ENCODE data around the gene TSPAN9. TPM values are rescaled to one million over a fixed set of nuclear protein-coding genes. Genes with fewer than 3 reads are reported as not detected.

TSPAN9 gene
- total RNA-seq, 8 experiments from 2014 or later: 7.9 to 35.6 (median 13.5) TPM

DNA sequence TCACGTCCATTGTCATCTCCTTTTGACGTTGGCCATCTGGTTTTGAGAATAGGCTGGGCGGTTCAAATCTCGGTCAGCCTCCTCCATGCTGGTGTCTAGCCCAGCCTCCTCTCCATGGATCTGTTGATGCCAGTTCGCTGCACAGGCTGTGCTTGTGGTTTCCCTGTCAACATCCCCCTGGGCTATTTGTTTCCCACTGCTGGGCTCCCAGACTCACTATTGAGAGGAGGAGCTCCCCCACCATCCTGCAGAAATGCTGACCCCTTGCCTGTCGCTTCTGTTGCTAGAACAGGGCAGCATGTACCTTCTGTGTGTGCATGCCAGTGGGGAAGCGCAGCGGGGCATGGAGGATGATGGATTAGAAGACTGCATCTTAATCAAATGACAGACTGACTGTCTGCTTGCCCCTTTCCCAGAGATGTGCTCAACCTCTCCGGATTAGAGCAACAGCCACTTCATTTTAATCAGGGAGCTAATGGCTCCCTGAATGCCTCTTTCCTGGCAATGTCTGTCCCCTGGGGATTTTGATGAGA, 170.5 kb downstream of the TSPAN9 start:
- Histone ChIP-seq H3K27ac (peak overlapping the region in 1 of 2 donors; percentile 19), H3K4me1 (replicated peaks in 1 of 2) (peaks cover 23 to 24% of the 10 kb centered on the region in 2 donors), H3K4me3 (no peak overlapping the region)
- peak in 5 of 8 experiments; percentile 68 to 81 (median 78) for ATAC-seq (replicated peaks in 6 of 8)
- 43 to 100% (median 63%) methylated on average over 1 to 7 of the region's 9 CpGs; no CpG with 5 or more reads in 3 of the 10 experiments for WGBS, 10 experiments
- in situ Hi-C loops (cut with MboI; ENCODE audit: low pct_unique_long_range_greater_than_20kb in 2 of 9, low sequenced_read_pairs in 9 of 9, unreplicated experiment in 9 of 9): no loop called here

DNA sequence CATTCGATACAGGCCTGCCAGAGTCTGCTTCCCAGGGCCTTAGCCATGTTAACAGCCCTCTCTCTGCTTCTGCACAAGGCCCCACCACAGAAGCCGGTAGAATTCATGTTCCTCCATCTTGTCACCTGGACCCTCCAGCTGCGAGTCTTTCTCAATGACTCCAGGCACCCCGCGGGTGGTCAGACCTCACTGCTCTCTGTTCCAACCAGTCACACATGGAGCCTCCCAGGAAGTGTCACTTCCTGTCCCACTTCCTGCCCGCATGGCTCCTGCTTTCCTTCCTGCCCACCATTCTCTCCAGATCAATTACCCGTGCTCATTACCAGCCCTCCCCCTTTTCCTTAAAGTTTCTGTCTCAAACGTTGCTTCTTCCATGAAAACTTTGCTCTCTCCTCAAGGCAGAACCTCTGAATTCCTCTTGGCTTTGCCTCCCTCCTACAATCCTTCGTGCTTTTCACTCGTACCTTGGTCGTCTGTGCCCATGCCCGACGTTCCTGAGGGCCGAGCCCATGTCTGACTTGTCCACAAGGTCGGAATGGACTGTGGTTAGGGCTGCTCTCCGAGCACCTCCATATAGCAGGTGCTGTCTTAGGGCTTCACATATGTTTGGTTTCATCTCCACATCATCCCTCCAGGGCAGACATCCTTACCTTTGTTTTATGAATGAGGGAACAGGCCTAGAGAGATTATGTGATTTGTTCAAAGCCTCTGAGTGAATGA, 172.1 kb downstream of the TSPAN9 start:
- ATAC-seq (replicated peaks in 6 of 8): no peak
- WGBS, 10 experiments: 78 to 100% (median 89%) methylated on average over 2 to 15 of the region's 16 CpGs; no CpG with 5 or more reads in 2 of the 10 experiments
- Histone ChIP-seq H3K27ac (no peak overlapping the region), H3K4me3 (no peak overlapping the region), H3K4me1 (replicated peaks in 1 of 2) (peaks cover 34 to 37% of the 10 kb centered on the region in 2 donors)
- in situ Hi-C loops (cut with MboI; ENCODE audit: low pct_unique_long_range_greater_than_20kb in 2 of 9, low sequenced_read_pairs in 9 of 9, unreplicated experiment in 9 of 9): no loop called here

DNA sequence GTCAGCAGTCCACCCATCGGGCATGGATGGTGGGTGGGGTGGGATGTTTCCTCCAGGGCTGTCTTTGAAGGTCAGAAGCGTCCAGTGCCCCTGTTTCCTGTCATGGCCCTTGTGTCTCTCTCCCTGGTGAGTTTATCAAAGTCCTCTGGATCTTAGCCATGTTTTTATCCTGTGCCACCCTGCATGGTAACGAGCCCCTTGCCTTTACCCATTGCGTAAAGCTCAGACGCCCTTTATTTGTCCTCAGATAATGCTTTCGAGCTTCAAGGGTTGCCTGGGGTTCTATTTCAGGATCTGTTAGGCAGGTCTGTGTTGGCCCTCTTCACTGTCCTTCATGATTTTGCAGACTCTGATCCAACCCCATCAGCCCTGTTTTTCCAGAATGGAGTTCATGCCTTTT, 172.9 kb downstream of the TSPAN9 start:
- in situ Hi-C loops (cut with MboI; ENCODE audit: low pct_unique_long_range_greater_than_20kb in 2 of 9, low sequenced_read_pairs in 9 of 9, unreplicated experiment in 9 of 9): loop anchor here in 1 of 9 experiments (25.0 kb wide), 1 partner anchor 113 kb away; no protein-coding TSS in a partner anchor
- WGBS, 10 experiments: 80 to 100% (median 91%) methylated on average over 1 to 5 of the region's 6 CpGs; no CpG with 5 or more reads in 3 of the 10 experiments
- H3K4me1 ChIP-seq (replicated peaks in 1 of 2): peaks cover 42 to 45% of the 10 kb centered on the region in 2 donors
- H3K27ac ChIP-seq: no peak overlapping the region
- ATAC-seq (replicated peaks in 6 of 8): no peak
- H3K4me3 ChIP-seq: no peak overlapping the region

DNA sequence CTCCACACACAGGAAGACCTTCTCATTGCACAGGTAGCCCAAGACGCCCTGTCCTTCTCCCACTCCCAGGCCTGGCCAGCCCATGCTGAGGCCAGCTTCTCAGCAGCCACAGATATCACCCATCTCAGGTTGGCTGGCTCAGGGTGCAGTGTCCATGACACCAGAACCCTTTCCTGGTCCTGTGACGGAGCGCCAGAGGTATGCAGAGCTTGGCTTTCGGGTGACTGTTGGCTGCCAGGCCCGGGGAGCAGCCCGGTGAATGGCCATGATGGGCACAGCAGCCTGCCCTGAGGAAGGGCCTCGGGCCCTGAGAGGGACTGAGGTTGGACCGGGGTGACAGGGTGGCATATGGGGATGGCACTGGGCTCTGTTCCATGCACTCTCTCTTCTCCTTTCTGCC, 173.4 kb downstream of the TSPAN9 start:
- in situ Hi-C loops (cut with MboI; ENCODE audit: low pct_unique_long_range_greater_than_20kb in 2 of 9, low sequenced_read_pairs in 9 of 9, unreplicated experiment in 9 of 9): loop anchor here in 1 of 9 experiments (25.0 kb wide), 1 partner anchor 113 kb away; no protein-coding TSS in a partner anchor
- H3K27ac ChIP-seq: no peak overlapping the region

DNA sequence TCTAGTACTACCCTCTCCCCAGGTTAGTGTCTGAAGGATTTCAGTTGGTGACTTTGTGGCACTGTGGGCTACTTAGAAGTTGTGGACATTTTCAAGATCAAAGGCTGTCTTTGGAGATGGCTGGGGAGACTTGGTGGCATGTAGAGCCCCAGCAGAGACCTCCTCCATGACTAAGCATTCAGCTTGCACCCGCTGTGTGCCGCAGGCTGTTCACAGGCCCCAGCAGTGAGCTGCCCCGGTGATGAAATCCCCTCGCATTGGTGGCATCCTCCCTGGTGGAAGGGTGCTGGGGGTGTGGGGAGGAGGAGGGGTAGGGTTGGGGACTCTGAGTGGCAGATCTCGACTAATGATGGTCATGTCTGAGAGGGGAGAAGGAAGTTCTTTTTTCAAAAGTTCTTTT, 173.9 kb downstream of the TSPAN9 start:
- no peak for ATAC-seq (replicated peaks in 6 of 8)
- in situ Hi-C loops (cut with MboI; ENCODE audit: low pct_unique_long_range_greater_than_20kb in 2 of 9, low sequenced_read_pairs in 9 of 9, unreplicated experiment in 9 of 9): loop anchor here in 1 of 9 experiments (25.0 kb wide), 1 partner anchor 114 kb away; no protein-coding TSS in a partner anchor
- Histone ChIP-seq H3K27ac (no peak overlapping the region), H3K4me3 (no peak overlapping the region), H3K4me1 (replicated peaks in 1 of 2) (peaks cover 52% of the 10 kb centered on the region in 2 donors)
- 60 to 83% methylated on average over 1 to 2 of the region's 5 CpGs; no CpG with 5 or more reads in 8 of the 10 experiments for WGBS, 10 experiments

More for the DNA sequence above, 173.4 kb downstream of the TSPAN9 start:
- Histone ChIP-seq H3K4me1 (replicated peaks in 1 of 2) (peaks cover 47% of the 10 kb centered on the region in 2 donors), H3K4me3 (no peak overlapping the region)
- WGBS, 10 experiments: 92 to 100% (median 100%) methylated on average over 1 to 5 of the region's 8 CpGs; no CpG with 5 or more reads in 7 of the 10 experiments
- no peak for ATAC-seq (replicated peaks in 6 of 8)

DNA sequence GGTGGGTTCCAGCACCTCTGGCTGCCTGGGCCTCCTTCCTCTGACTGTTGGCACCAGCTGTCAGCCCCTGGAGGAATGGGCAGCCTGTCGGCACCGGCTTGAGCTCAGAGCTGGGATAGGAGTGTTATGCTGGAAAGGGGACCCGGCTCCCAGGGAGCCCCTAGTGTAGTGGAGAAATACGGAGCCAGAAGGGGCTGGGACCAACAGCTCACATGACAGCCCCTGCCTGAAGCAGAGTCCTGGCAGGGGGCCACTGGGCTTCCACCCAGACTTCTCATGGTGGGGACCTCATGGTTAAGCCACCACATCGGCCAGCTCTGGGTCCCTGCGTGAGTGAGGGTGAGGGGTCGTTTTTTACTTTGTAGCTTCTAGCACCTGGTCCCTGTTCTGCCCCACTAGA, 174.5 kb downstream of the TSPAN9 start:
- 20 to 87% methylated on average over 1 to 3 of the region's 7 CpGs; no CpG with 5 or more reads in 8 of the 10 experiments for WGBS, 10 experiments
- in situ Hi-C loops (cut with MboI; ENCODE audit: low pct_unique_long_range_greater_than_20kb in 2 of 9, low sequenced_read_pairs in 9 of 9, unreplicated experiment in 9 of 9): loop anchor here in 1 of 9 experiments (25.0 kb wide), 1 partner anchor 114 kb away; no protein-coding TSS in a partner anchor
- Histone ChIP-seq H3K27ac (no peak overlapping the region), H3K4me3 (no peak overlapping the region), H3K4me1 (replicated peaks in 1 of 2) (peaks cover 55 to 57% of the 10 kb centered on the region in 2 donors)
- ATAC-seq (replicated peaks in 6 of 8): no peak

DNA sequence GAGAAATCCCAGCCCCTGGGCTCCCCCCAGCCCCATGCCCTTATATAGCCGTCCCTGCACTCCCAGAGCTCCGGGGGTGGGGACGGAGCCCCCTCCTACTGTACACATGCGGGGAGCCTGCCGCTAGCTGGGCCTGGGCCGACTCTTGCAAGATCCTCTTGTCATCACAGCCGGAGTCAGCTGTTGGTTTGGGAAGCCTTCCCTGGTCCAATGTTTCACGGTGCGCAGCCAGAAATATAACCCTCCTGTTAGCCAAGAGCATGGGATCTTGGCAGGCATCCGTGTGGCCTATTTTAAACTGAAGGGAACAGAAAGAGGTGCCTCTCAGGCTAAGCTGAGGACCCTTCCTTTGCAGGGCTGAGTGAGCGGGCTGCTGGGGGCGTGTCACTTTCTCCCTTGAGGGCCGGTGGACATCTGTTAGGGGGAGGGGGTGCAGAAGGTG, 175.3 kb downstream of the TSPAN9 start:
- ATAC-seq (replicated peaks in 6 of 8): peak in 4 of 8 experiments; percentile 9 to 56 (median 46)
- H3K4me3 ChIP-seq: no peak overlapping the region
- 54 to 100% (median 69%) methylated on average over 1 to 5 of the region's 13 CpGs; no CpG with 5 or more reads in 4 of the 10 experiments for WGBS, 10 experiments
- peak overlapping the region; percentile 9 to 34 for H3K27ac ChIP-seq
- H3K4me1 ChIP-seq (replicated peaks in 1 of 2): peaks cover 50 to 58% of the 10 kb centered on the region in 2 donors
- in situ Hi-C loops (cut with MboI; ENCODE audit: low pct_unique_long_range_greater_than_20kb in 2 of 9, low sequenced_read_pairs in 9 of 9, unreplicated experiment in 9 of 9): loop anchor here in 1 of 9 experiments (25.0 kb wide), 1 partner anchor 115 kb away; no protein-coding TSS in a partner anchor

DNA sequence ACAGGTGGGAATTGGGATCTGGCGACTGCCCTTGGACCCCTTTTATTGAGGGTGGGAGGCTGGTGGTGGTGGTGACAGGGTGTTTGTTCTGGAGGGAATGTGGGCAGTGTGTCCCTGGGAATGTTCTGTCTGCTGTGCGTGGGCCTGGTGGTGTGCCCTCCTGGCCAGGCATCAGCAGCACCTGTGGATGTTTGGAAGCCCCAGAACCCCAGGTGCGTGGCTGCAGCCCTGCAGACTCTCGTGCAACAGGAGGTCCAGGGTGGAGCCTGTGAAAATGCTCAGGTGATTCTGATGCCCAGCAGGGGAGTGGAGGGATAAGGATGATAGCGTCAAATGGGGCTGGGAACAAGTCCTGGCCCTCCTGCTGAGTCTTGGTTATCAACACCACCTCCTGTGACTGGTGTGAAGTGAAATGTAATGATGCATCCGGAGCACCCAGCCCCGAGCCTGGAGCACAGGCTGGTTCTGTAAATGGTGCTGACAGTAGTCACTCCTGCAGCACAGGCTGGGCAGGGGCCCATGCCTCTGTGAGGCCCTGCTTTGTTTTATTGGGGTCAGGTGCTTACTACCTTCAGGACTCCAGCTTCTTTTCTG, 176.6 kb downstream of the TSPAN9 start:
- 40 to 96% (median 93%) methylated on average over 1 to 3 of the region's 7 CpGs; no CpG with 5 or more reads in 5 of the 10 experiments for WGBS, 10 experiments
- no peak for ATAC-seq (replicated peaks in 6 of 8)
- in situ Hi-C loops (cut with MboI; ENCODE audit: low pct_unique_long_range_greater_than_20kb in 2 of 9, low sequenced_read_pairs in 9 of 9, unreplicated experiment in 9 of 9): loop anchor here in 1 of 9 experiments (25.0 kb wide), 1 partner anchor 116 kb away; no protein-coding TSS in a partner anchor
- H3K27ac ChIP-seq: no peak overlapping the region
- H3K4me1 ChIP-seq (replicated peaks in 1 of 2): peaks cover 43 to 54% of the 10 kb centered on the region in 2 donors
- H3K4me3 ChIP-seq: no peak overlapping the region

DNA sequence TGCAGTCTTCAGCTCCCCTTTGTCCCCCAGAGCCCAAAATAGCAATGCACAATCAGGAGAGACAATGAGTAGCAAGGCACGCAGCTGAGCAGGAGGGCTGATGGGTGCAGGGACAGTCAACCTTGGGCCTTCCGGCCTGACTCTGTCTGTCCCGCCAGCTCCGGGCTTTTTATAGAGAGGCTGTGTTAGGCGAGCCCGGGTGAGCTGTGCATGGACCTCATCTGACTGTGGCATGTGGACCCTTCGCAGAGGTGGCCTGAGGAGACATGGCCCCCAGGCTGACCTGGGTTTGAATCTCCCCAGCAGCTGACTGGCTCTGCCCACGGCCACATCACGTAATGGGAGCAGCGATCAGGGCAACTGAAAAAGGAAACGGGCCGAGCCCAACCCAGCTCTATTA, 177.9 kb downstream of the TSPAN9 start:
- in situ Hi-C loops (cut with MboI; ENCODE audit: low pct_unique_long_range_greater_than_20kb in 2 of 9, low sequenced_read_pairs in 9 of 9, unreplicated experiment in 9 of 9): loop anchor here in 1 of 9 experiments (25.0 kb wide), 1 partner anchor 118 kb away; no protein-coding TSS in a partner anchor
- WGBS, 10 experiments: 87 to 90% methylated on average over 3 to 4 of the region's 12 CpGs; no CpG with 5 or more reads in 8 of the 10 experiments
- Histone ChIP-seq H3K4me1 (replicated peaks in 1 of 2) (peaks cover 43 to 54% of the 10 kb centered on the region in 2 donors), H3K4me3 (no peak overlapping the region), H3K27ac (no peak overlapping the region)
- peak in 1 of 8 experiments; percentile 4 for ATAC-seq (replicated peaks in 6 of 8)

DNA sequence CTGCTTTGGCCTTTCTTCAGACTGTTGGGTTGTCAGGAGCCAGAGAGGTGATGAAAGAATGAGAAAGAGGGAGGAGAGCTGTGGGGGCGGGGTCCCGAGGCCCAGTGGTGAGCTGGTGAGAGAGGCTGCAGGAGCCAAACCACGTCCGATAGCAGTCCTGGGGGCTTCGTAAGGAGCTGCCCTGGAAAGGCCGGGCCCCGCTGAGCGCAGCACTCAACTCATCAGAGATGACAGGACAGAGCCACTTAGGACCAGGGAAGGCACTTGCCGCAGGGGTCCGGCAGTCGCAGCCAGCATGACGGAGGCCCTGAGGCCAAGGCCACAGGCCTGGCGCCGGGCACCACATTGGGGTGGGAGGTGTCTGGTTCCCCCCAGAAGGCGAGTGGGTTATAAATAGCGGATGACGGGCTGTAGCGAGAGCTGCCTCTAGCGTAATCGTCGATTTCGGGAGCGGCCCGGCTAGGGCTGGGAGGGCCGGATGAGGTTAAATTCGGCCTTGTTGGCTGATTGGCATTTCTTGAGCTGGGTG, 179.0 kb downstream of the TSPAN9 start:
- in situ Hi-C loops (cut with MboI; ENCODE audit: low pct_unique_long_range_greater_than_20kb in 2 of 9, low sequenced_read_pairs in 9 of 9, unreplicated experiment in 9 of 9): loop anchor here in 1 of 9 experiments (25.0 kb wide), 1 partner anchor 119 kb away; no protein-coding TSS in a partner anchor
- peak overlapping the region in 1 of 2 donors; percentile 25 for H3K27ac ChIP-seq
- H3K4me1 ChIP-seq (replicated peaks in 1 of 2): peaks cover 43 to 54% of the 10 kb centered on the region in 2 donors
- peak in 5 of 8 experiments; percentile 20 to 85 (median 63) for ATAC-seq (replicated peaks in 6 of 8)
- no peak overlapping the region for H3K4me3 ChIP-seq
- WGBS, 10 experiments: 91 to 100% (median 93%) methylated on average over 2 to 19 of the region's 26 CpGs; no CpG with 5 or more reads in 6 of the 10 experiments

DNA sequence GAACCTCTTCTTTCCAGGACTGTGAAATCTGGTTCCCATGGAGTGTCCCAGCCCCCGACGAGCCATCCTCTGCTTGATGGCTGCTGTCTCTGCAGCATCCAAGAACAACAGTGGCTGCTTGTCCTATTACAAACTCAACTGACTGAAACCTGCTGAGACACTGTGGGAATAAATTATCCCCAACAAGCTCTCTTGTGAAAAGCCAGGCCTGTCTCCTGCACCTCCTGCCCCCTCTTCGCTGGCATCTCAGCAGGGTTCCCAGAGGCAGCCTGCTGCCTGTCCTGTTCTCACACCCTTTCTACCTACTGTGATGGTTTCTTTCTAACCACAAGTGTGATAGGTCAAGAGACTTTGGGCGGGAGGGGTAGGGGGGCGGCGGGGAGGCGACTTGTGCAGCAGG, 180.2 kb downstream of the TSPAN9 start:
- H3K27ac ChIP-seq: no peak overlapping the region
- no peak overlapping the region for H3K4me3 ChIP-seq
- no peak for ATAC-seq (replicated peaks in 6 of 8)
- WGBS, 10 experiments: 57 to 89% (median 71%) methylated on average over 2 to 3 of the region's 7 CpGs; no CpG with 5 or more reads in 7 of the 10 experiments
- peaks cover 46 to 57% of the 10 kb centered on the region in 2 donors for H3K4me1 ChIP-seq (replicated peaks in 1 of 2)
- in situ Hi-C loops (cut with MboI; ENCODE audit: low pct_unique_long_range_greater_than_20kb in 2 of 9, low sequenced_read_pairs in 9 of 9, unreplicated experiment in 9 of 9): loop anchor here in 1 of 9 experiments (25.0 kb wide), 1 partner anchor 120 kb away; no protein-coding TSS in a partner anchor

DNA sequence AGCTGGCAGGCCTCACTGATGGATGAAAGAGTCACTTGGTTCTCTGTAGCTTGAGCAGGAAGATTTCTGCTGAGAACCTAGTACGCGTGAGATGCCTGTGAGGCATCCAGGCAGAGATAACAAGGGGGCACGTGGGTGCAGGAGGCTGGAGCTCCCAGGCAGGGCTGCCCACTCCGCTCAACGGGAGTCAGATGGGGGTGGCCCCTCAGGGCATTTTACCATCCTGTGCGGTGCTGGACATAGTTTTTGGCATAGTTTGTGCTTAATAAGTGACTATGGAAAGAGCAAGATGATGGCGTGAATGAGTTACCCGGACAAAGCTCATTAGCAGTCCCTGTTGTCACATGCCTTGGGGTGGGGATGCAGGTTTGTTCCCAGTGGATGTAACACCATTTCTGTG, 182.8 kb downstream of the TSPAN9 start:
- H3K4me1 ChIP-seq (replicated peaks in 1 of 2): peaks cover 41 to 52% of the 10 kb centered on the region in 2 donors
- H3K27ac ChIP-seq: no peak overlapping the region
- no peak for ATAC-seq (replicated peaks in 6 of 8)
- WGBS, 10 experiments: 80 to 90% (median 87%) methylated on average over 2 to 7 of the region's 8 CpGs; no CpG with 5 or more reads in 4 of the 10 experiments
- in situ Hi-C loops (cut with MboI; ENCODE audit: low pct_unique_long_range_greater_than_20kb in 2 of 9, low sequenced_read_pairs in 9 of 9, unreplicated experiment in 9 of 9): loop anchor here in 1 of 9 experiments (25.0 kb wide), 1 partner anchor 123 kb away; no protein-coding TSS in a partner anchor
- no peak overlapping the region for H3K4me3 ChIP-seq

All from motor neuron (in vitro differentiated cells).